ENCODE results near the gene CARMIL3. TPM values are rescaled to one million over a fixed set of nuclear protein-coding genes. Genes with fewer than 3 reads are reported as not detected.

The CARMIL3 gene
- total RNA-seq, 1 donor from 2014 or later: not detected

GRCh38 chr14:24093207-24093900 lies 41.5 kb downstream of the CARMIL3 start:
- Histone ChIP-seq H3K27me3 (ENCODE audit: control insufficient read depth, insufficient read depth, low read length) (no peaks in the 10 kb centered on the region), H3K36me3 (ENCODE audit: control insufficient read depth, insufficient read depth, low read length) (peaks cover 19% of the 10 kb centered on the region), H3K4me3 (ENCODE audit: low read depth, low read length) (no peak overlapping the region)
- TF ChIP-seq CTCF (IDR thresholded peaks at IDR 0.05; ENCODE audit: insufficient read depth, low read length, severe bottlenecking): no peak
- FAIRE-seq: no peak
- no peak for DNase-seq (ENCODE audit: low read depth)

GRCh38 chr14:24093901-24094840 lies 42.4 kb downstream of the CARMIL3 start, which contains the start of gene PCK2:
Gene PCK2, plus strand, starts transcription at chr14:24094311. Its CDS starts 95 bp downstream, at chr14:24094406.
- FAIRE-seq (no peak), DNase-seq (ENCODE audit: low read depth) (peak; percentile 78)
- Histone ChIP-seq H3K27me3 (ENCODE audit: control insufficient read depth, insufficient read depth, low read length) (no peaks in the 10 kb centered on the region), H3K36me3 (ENCODE audit: control insufficient read depth, insufficient read depth, low read length) (peaks cover 27% of the 10 kb centered on the region), H3K4me3 (ENCODE audit: low read depth, low read length) (peak within 1 kb of the TSS; percentile 94)
- peak; percentile 1 for TF ChIP-seq CTCF (IDR thresholded peaks at IDR 0.05; ENCODE audit: insufficient read depth, low read length, severe bottlenecking)

GRCh38 chr14:24094841-24095270 lies 43.0 kb downstream of the CARMIL3 start:
- Histone ChIP-seq H3K36me3 (ENCODE audit: control insufficient read depth, insufficient read depth, low read length) (peaks cover 34% of the 10 kb centered on the region), H3K27me3 (ENCODE audit: control insufficient read depth, insufficient read depth, low read length) (no peaks in the 10 kb centered on the region), H3K4me3 (ENCODE audit: low read depth, low read length) (peak overlapping the region; percentile 94)
- no peak for TF ChIP-seq CTCF (IDR thresholded peaks at IDR 0.05; ENCODE audit: insufficient read depth, low read length, severe bottlenecking)
- DNase-seq (ENCODE audit: low read depth) (no peak), FAIRE-seq (no peak)

- FAIRE-seq: no peak
- DNase-seq (ENCODE audit: low read depth): no peak
- TF ChIP-seq CTCF (IDR thresholded peaks at IDR 0.05; ENCODE audit: insufficient read depth, low read length, severe bottlenecking): no peak
These were observed 43.7 kb downstream of the CARMIL3 start for GRCh38 chr14:24095271-24096068.

GRCh38 chr14:24096545-24097181 lies 44.9 kb downstream of the CARMIL3 start:
- no peak for FAIRE-seq
- H3K36me3 ChIP-seq (ENCODE audit: control insufficient read depth, insufficient read depth, low read length): peaks cover 47% of the 10 kb centered on the region
- DNase-seq (ENCODE audit: low read depth): no peak
- TF ChIP-seq CTCF (IDR thresholded peaks at IDR 0.05; ENCODE audit: insufficient read depth, low read length, severe bottlenecking): no peak
- no peaks in the 10 kb centered on the region for H3K27me3 ChIP-seq (ENCODE audit: control insufficient read depth, insufficient read depth, low read length)
- H3K4me3 ChIP-seq (ENCODE audit: low read depth, low read length): no peak overlapping the region

More at GRCh38 chr14:24095271-24096068, 43.7 kb downstream of the CARMIL3 start:
- Histone ChIP-seq H3K27me3 (ENCODE audit: control insufficient read depth, insufficient read depth, low read length) (no peaks in the 10 kb centered on the region), H3K4me3 (ENCODE audit: low read depth, low read length) (peak overlapping the region; percentile 94), H3K36me3 (ENCODE audit: control insufficient read depth, insufficient read depth, low read length) (peaks cover 38% of the 10 kb centered on the region)

Data from bronchial epithelial cell (primary cell).